ENCODE measurements around the gene UGT1A8. TPM values are rescaled to one million over a fixed set of nuclear protein-coding genes. Genes with fewer than 3 reads are reported as not detected.

UGT1A8 gene
- total RNA-seq, 1 donor from 2014 or later, result not detected

DNA sequence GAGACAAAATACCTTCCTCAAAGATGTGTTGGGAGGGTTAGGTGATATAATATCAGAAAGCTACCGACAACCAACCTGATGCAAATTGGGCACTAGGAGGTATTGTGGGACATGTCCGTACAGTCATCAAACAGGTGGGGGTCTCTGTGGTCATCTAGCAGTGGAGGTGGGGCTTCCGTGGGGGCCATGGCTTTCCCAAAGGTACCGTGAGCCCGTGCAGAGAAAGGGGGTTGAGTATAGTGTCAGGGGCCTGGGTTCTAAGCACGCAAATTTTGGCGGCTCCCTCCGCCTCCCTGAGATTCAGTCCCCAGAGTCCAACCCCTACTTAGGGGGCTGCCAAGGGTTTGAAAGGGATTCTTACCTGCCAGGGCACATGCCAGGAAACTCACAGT lies 204.3 kb downstream of the UGT1A8 start:
- peaks cover 1% of the 10 kb centered on the region for H3K9me3 Mint-ChIP-seq (ENCODE audit: unreplicated experiment)
- H3K4me3 Mint-ChIP-seq (ENCODE audit: unreplicated experiment), result no peak overlapping the region
- H3K36me3 Mint-ChIP-seq (ENCODE audit: unreplicated experiment), result no peaks in the 10 kb centered on the region
- peak; percentile 73 for DNase-seq (ENCODE audit: extremely low spot score, unreplicated experiment)
- TF ChIP-seq, protein P1, sequence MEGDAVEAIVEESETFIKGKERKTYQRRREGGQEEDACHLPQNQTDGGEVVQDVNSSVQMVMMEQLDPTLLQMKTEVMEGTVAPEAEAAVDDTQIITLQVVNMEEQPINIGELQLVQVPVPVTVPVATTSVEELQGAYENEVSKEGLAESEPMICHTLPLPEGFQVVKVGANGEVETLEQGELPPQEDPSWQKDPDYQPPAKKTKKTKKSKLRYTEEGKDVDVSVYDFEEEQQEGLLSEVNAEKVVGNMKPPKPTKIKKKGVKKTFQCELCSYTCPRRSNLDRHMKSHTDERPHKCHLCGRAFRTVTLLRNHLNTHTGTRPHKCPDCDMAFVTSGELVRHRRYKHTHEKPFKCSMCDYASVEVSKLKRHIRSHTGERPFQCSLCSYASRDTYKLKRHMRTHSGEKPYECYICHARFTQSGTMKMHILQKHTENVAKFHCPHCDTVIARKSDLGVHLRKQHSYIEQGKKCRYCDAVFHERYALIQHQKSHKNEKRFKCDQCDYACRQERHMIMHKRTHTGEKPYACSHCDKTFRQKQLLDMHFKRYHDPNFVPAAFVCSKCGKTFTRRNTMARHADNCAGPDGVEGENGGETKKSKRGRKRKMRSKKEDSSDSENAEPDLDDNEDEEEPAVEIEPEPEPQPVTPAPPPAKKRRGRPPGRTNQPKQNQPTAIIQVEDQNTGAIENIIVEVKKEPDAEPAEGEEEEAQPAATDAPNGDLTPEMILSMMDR (IDR thresholded peaks at IDR 0.05), result no peak
- peaks cover 8% of the 10 kb centered on the region for H3K27me3 Mint-ChIP-seq (ENCODE audit: unreplicated experiment)
- H3K4me1 Mint-ChIP-seq (ENCODE audit: unreplicated experiment), result peaks cover 11% of the 10 kb centered on the region
- H3K27ac Mint-ChIP-seq (ENCODE audit: unreplicated experiment), result no peak overlapping the region

DNA sequence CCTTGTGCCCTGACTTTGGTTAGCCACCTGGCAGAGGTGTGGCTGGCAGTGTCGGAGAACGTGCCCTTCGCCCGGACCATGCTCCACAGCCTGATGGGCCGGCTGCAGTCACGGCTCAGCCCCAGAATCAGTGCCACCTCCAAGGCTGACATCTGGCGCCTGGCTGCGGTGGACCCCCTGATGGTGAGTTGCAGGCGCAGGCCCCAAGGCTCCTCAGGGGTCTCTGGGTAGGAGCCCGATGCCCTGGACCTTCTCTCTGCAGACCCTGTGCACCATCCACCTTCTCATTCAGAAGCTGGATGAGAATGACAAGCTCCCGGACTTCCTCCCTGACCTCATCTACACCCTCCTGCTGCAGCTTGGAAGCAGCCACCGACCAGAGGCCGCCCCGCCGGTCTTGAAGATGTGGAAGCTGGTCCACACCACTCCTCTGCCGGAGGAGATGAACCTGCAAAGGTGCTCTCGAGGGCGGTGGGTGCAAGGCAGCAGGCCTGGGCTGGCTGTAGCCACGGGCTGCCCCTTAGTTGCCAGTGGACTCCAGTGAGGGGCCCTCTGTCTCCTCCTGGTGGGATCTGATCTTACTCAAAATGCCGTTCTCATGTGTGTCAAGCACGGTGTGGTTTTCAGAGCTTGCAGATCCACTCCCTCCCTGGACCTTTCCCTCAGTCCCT lies 204.8 kb downstream of the UGT1A8 start:
- H3K27ac Mint-ChIP-seq (ENCODE audit: unreplicated experiment), result no peak overlapping the region
- no peaks in the 10 kb centered on the region for H3K36me3 Mint-ChIP-seq (ENCODE audit: unreplicated experiment)
- H3K4me1 Mint-ChIP-seq (ENCODE audit: unreplicated experiment), result peaks cover 6% of the 10 kb centered on the region
- peak; percentile 83 for DNase-seq (ENCODE audit: extremely low spot score, unreplicated experiment)
- H3K27me3 Mint-ChIP-seq (ENCODE audit: unreplicated experiment), result peaks cover 7% of the 10 kb centered on the region
- no peak overlapping the region for H3K4me3 Mint-ChIP-seq (ENCODE audit: unreplicated experiment)
- TF ChIP-seq, protein P1 (IDR thresholded peaks at IDR 0.05), result no peak
- H3K9me3 Mint-ChIP-seq (ENCODE audit: unreplicated experiment), result peaks cover 4% of the 10 kb centered on the region

Other genes starting within 250 kb of the UGT1A8 start
- gene USP40, start 50.9 kb upstream of the UGT1A8 start, total RNA-seq, result 36.4 and 40.6 TPM in 2 replicates
- gene UGT1A10, start 18.8 kb downstream of the UGT1A8 start, total RNA-seq, result not detected in 2 replicates
- gene UGT1A9, start 54.3 kb downstream of the UGT1A8 start, total RNA-seq, result not detected in 2 replicates
- gene UGT1A7, start 64.3 kb downstream of the UGT1A8 start, total RNA-seq, result not detected in 2 replicates
- gene UGT1A6, start 75.3 kb downstream of the UGT1A8 start, total RNA-seq, result not detected in 2 replicates
- not detected in 2 replicates for gene UGT1A5, start 95.3 kb downstream of the UGT1A8 start, total RNA-seq
- gene UGT1A4, start 101.1 kb downstream of the UGT1A8 start, total RNA-seq, result not detected in 2 replicates
- gene UGT1A3, start 111.4 kb downstream of the UGT1A8 start, total RNA-seq, result not detected in 2 replicates
- gene UGT1A1, start 142.6 kb downstream of the UGT1A8 start, total RNA-seq, result not detected in 2 replicates
- gene MROH2A, start 160.7 kb downstream of the UGT1A8 start, total RNA-seq, result not detected in 2 replicates
- gene HJURP, start 236.9 kb downstream of the UGT1A8 start, total RNA-seq, result 7.7 and 7.9 TPM in 2 replicates